ENCODE data around the gene KCNIP1.

DNA sequence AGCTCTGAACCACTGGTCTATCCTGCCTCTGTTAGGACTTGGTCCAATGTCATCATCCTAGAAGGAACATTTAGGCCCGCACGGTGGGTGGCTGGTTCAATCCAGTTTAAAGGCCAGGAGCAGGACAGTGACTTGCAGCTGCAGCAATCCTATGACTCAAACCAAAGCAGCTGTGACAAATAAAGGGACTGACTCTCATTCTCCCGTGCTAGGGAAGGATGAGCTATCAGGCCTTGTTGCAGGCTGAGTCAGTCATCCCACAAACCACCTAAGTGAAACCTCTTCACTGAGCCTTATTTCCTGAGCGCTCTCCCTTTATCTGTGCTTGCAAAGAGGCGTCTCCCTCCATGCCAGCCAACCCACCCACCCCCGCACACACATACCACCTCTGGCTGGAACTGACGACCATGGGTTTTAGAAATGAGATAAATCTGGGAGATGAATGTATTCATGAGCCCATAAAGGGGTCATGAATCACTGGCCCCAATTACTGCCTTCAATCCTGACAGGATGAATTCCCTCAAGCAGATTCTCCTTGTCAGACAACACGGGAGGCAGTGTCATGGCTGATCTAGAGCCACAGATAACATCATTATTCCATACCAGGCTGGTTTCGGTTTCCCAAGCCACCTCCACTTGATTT lies 93.4 kb downstream of the KCNIP1 start:
- TF ChIP-seq POLR2A (IDR thresholded peaks at IDR 0.05; ENCODE audit: low read length): no peak
- no peak for TF ChIP-seq GATA1 (IDR thresholded peaks at IDR 0.05; ENCODE audit: low read depth, low read length)

Measured in erythroblast (primary cell).